DOHH2 (cell line): Measurements from ENCODE around the gene DCHS2.

Source experiments
- H3F3A ChIP-seq: fragments of 200-600 bp; sonication (generic), shearing (Covaris generic); 2 replicates; pipeline ENCODE4 v1.6.0; 2016; ENCODE audit warnings: antibody characterized with exemption, mild to moderate bottlenecking; ENCODE audit not compliant: control insufficient read depth, insufficient read depth
- H3K27ac ChIP-seq: fragments of 200-600 bp; sonication (generic); 2 replicates; pipeline ENCODE4 v1.5.1; 2014; ENCODE audit warnings: low read depth, mild to moderate bottlenecking, low read length, moderate library complexity
- H3K27me3 ChIP-seq: fragments of 200-600 bp; sonication (generic); 2 replicates; pipeline ENCODE4 v1.6.1; 2014; ENCODE audit warnings: mild to moderate bottlenecking, low read length, mixed read lengths; ENCODE audit not compliant: control insufficient read depth
- H3K36me3 ChIP-seq: fragments of 200-600 bp; sonication (generic); 2 replicates; pipeline ENCODE4 v1.6.1; 2014; ENCODE audit warnings: mild to moderate bottlenecking, low read length, moderate library complexity, mixed read lengths; ENCODE audit not compliant: control insufficient read depth
- H3K4me1 ChIP-seq: fragments of 200-600 bp; sonication (generic); 2 replicates; pipeline ENCODE4 v1.6.1; 2014; ENCODE audit warnings: mild to moderate bottlenecking, low read length, mixed read lengths; ENCODE audit not compliant: control insufficient read depth
- H3K4me2 ChIP-seq: fragments of 200-600 bp; sonication (generic); 2 replicates; pipeline ENCODE4 v1.6.0; 2014; ENCODE audit warnings: mild to moderate bottlenecking, low read length, moderate library complexity
- H3K4me3 ChIP-seq: fragments of 200-600 bp; sonication (generic); 2 replicates; pipeline ENCODE4 v1.5.1; 2014; ENCODE audit warnings: mild to moderate bottlenecking, low read length, mixed read lengths
- H3K79me2 ChIP-seq: fragments of 200-600 bp; sonication (generic); 2 replicates; pipeline ENCODE4 v1.6.1; 2014; ENCODE audit warnings: mild to moderate bottlenecking, low read length, mixed read lengths; ENCODE audit not compliant: control insufficient read depth
- H3K9me2 ChIP-seq: fragments of 200-600 bp; sonication (generic); replicated peaks from 2 replicates; pipeline ENCODE4 v1.6.1; 2014; ENCODE audit warnings: mild to moderate bottlenecking, low read length, mixed read lengths; ENCODE audit not compliant: control insufficient read depth
- H3K9me3 ChIP-seq: fragments of 200-600 bp; sonication (generic); 2 replicates; pipeline ENCODE4 v1.6.1; 2014; ENCODE audit warnings: antibody characterized with exemption, low read length, mixed read lengths; ENCODE audit not compliant: control insufficient read depth, insufficient read depth
- H4K20me1 ChIP-seq: fragments of 200-600 bp; sonication (generic); 2 replicates; pipeline ENCODE4 v1.6.0; 2014; ENCODE audit warnings: low read depth, mild to moderate bottlenecking, antibody characterized with exemption, low read length, moderate library complexity; ENCODE audit not compliant: control insufficient read depth, insufficient read depth
- EZH2phosphoT487 ChIP-seq: fragments of 200-600 bp; sonication (generic); IDR thresholded peaks from 2 replicates; pipeline ENCODE4 v1.6.1; 2017; ENCODE audit warnings: borderline replicate concordance, mild to moderate bottlenecking, antibody characterized with exemption, low read length, moderate library complexity, mixed read lengths
- TF ChIP-seq, protein P1 (sequence below): fragments of 200-600 bp; sonication (generic); IDR thresholded peaks from one replicate; pipeline ENCODE4 v1.5.1; 2014; ENCODE audit warnings: antibody characterized with exemption, mild to moderate bottlenecking, low read depth, low read length; ENCODE audit not compliant: poor library complexity, severe bottlenecking

DCHS2 gene

GRCh38 chr4:154329939-154330338 is 161.7 kb downstream of the DCHS2 start:
- Histone ChIP-seq H3K4me2 (no peak overlapping the region), H4K20me1 (no peaks in the 10 kb centered on the region), H3K9me2 (no peaks in the 10 kb centered on the region), H3F3A (no peaks in the 10 kb centered on the region), H3K4me3 (no peak overlapping the region), H3K27me3 (peaks cover 18% of the 10 kb centered on the region), H3K36me3 (no peaks in the 10 kb centered on the region), H3K4me1 (peaks cover 5% of the 10 kb centered on the region; the same call in 1 of the 2 replicates), H3K27ac (no peak overlapping the region), H3K9me3 (no peaks in the 10 kb centered on the region), H3K79me2 (no peaks in the 10 kb centered on the region)
- TF ChIP-seq, protein P1, sequence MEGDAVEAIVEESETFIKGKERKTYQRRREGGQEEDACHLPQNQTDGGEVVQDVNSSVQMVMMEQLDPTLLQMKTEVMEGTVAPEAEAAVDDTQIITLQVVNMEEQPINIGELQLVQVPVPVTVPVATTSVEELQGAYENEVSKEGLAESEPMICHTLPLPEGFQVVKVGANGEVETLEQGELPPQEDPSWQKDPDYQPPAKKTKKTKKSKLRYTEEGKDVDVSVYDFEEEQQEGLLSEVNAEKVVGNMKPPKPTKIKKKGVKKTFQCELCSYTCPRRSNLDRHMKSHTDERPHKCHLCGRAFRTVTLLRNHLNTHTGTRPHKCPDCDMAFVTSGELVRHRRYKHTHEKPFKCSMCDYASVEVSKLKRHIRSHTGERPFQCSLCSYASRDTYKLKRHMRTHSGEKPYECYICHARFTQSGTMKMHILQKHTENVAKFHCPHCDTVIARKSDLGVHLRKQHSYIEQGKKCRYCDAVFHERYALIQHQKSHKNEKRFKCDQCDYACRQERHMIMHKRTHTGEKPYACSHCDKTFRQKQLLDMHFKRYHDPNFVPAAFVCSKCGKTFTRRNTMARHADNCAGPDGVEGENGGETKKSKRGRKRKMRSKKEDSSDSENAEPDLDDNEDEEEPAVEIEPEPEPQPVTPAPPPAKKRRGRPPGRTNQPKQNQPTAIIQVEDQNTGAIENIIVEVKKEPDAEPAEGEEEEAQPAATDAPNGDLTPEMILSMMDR, result no peak
- no peak for TF ChIP-seq EZH2phosphoT487

DNA sequence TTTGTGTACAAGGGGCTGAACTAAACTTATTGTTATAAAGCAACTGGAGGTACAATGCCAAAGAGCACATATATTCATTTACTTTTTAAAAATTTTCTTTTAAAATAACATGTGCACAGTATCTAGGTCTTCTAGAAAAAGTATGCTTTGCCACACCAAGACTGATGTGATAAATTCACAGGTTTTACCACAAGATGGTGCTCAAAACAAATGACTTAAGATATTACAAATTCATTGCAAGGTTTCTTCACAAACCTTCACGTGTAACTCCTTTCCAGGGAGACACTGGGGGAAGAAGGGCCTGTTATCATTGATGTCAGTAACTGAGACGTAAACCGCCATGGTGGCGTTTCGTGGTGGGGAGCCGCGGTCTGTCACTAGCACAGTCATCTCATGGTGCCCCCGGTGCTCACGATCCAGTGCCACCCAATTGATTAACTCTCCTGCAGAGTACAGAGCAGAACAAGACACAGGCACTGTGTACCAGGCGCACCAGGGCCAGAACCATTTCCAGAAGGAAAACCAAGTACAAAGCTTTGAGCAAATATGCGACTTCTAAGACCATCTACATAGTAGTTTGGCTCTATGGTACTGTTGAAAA is 162.2 kb downstream of the DCHS2 start:
- Histone ChIP-seq H3K9me2 (no peaks in the 10 kb centered on the region), H3K4me2 (no peak overlapping the region), H3K36me3 (no peaks in the 10 kb centered on the region), H3K27ac (no peak overlapping the region), H3F3A (no peaks in the 10 kb centered on the region), H3K4me1 (peaks cover 5% of the 10 kb centered on the region; the same call in 1 of the 2 replicates), H3K9me3 (no peaks in the 10 kb centered on the region), H3K79me2 (no peaks in the 10 kb centered on the region), H4K20me1 (no peaks in the 10 kb centered on the region), H3K4me3 (no peak overlapping the region), H3K27me3 (peaks cover 18% of the 10 kb centered on the region)
- TF ChIP-seq, protein P1, result peak; percentile 47
- TF ChIP-seq EZH2phosphoT487, result no peak

DNA sequence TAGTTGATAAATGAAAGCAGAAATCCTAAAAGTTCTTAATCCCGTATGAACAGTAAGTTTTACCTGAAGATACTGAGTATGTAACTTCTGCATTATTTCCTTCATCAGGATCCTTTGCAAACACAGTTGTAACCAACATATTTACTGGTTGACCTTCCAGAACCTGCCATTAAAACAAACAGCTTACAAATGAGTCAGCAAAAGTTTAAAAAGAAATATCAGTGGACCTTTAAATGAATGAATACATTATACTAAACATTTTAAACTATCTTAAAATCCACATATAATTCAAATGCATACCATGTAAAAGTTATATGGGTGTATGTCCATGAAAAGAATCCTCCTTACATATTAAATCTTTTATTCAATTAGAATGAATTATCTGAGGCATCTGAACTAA is 163.6 kb downstream of the DCHS2 start:
- H3K27ac ChIP-seq, result no peak overlapping the region
- no peaks in the 10 kb centered on the region for H4K20me1 ChIP-seq
- TF ChIP-seq EZH2phosphoT487, result no peak
- TF ChIP-seq, protein P1, result no peak
- no peaks in the 10 kb centered on the region for H3K36me3 ChIP-seq
- no peak overlapping the region for H3K4me2 ChIP-seq
- H3K9me2 ChIP-seq, result no peaks in the 10 kb centered on the region
- H3K4me1 ChIP-seq, result peaks cover 5% of the 10 kb centered on the region; the same call in 1 of the 2 replicates
- no peaks in the 10 kb centered on the region for H3K9me3 ChIP-seq
- H3F3A ChIP-seq, result no peaks in the 10 kb centered on the region
- no peaks in the 10 kb centered on the region for H3K79me2 ChIP-seq
- no peak overlapping the region for H3K4me3 ChIP-seq
- H3K27me3 ChIP-seq, result peaks cover 13% of the 10 kb centered on the region
